A549 (cell line): ENCODE data around the gene SHE. TPM values are rescaled to one million over a fixed set of nuclear protein-coding genes. Genes with fewer than 3 reads are reported as not detected.

Experiments
- ATAC-seq, 2 experiments: fragments of 200-7000 bp in 1 of 2; fragments of >200 bp in 1 of 2; cut with Nextera tagmentation in 1 of 2; cut with Tn5 transposase in 1 of 2; 3 replicates each; pipeline versions ENCODE4 v1.8.0 to v1.9.1; 2018 to 2020; ENCODE audit warnings: mild to moderate bottlenecking in 1 of 2, moderate library complexity in 1 of 2
- CTCF ChIA-PET: fragments of 300-600 bp; sonication (Branson Sonifier 250); formaldehyde crosslinking; extraction: SDS; loops from one replicate; lab custom pipeline; 2021; ENCODE audit warnings: antibody characterized with exemption, inconsistent platforms; lab: Yijun Ruan, JAX
- POLR2A ChIA-PET: fragments of 350-600 bp; formaldehyde crosslinking; extraction: SDS; loops from one replicate; lab custom pipeline; 2021; ENCODE audit warnings: antibody characterized with exemption, inconsistent platforms; lab: Yijun Ruan, JAX
- DNase-seq, 2 experiments: peaks; one replicate each; pipeline versions ENCODE4 v3.0.0 to v3.0.0-alpha.2; 2011 to 2016; ENCODE audit warnings: low read depth in 1 of 2, low spot score in 1 of 2
- FAIRE-seq: peaks from 2 replicates; lab custom pipeline; 2011; peaks lifted over from hg19 to GRCh38; lab: Jason Lieb, UNC
- H3K27ac ChIP-seq, 2 experiments: fragments of >200 bp; sonication (Bioruptor Twin); formaldehyde crosslinking; 3 replicates each; pipeline ENCODE4 v1.5.1; 2016 to 2017
- H3K4me1 ChIP-seq: fragments of >200 bp; sonication (Bioruptor Twin); formaldehyde crosslinking; 3 replicates; pipeline ENCODE4 v1.6.1; 2016
- H3K4me2 ChIP-seq: fragments of >200 bp; sonication (Bioruptor Twin); formaldehyde crosslinking; 3 replicates; pipeline ENCODE4 v1.6.1; 2016
- H3K4me3 ChIP-seq: fragments of >200 bp; sonication (Bioruptor Twin); formaldehyde crosslinking; 3 replicates; pipeline ENCODE4 v1.5.1; 2016
- H3K9me3 ChIP-seq: fragments of >200 bp; sonication (Bioruptor Twin); formaldehyde crosslinking; 3 replicates; pipeline ENCODE4 v1.6.1; 2016
- CBX2 ChIP-seq: fragments of 200-600 bp; sonication (generic); IDR thresholded peaks from 2 replicates; pipeline ENCODE4 v1.6.1; 2016; ENCODE audit warnings: low read depth, mild to moderate bottlenecking, borderline replicate concordance
- CBX8 ChIP-seq: fragments of 200-600 bp; sonication (generic); IDR thresholded peaks from 2 replicates; pipeline ENCODE4 v1.6.1; 2016
- EP300 ChIP-seq, 2 experiments: fragments of >200 bp; sonication (Bioruptor Twin); formaldehyde crosslinking; IDR thresholded peaks; 2 replicates in 1 of 2; 3 replicates in 1 of 2; pipeline ENCODE4 v1.6.1; 2016 to 2017
- GATA3 ChIP-seq: IDR thresholded peaks from 2 replicates; pipeline ENCODE4 v1.6.1; 2012; ENCODE audit warnings: borderline replicate concordance
- HOXA7 ChIP-seq: fragments of 250-450 bp; sonication (Bioruptor Pico); IDR thresholded peaks from 2 replicates; pipeline ENCODE4 v1.5.0; 2020; ENCODE audit warnings: mild to moderate bottlenecking, moderate library complexity
- HOXB13 ChIP-seq: fragments of 250-450 bp; sonication (Bioruptor Pico); IDR thresholded peaks from 2 replicates; pipeline ENCODE4 v1.5.0; 2020; ENCODE audit warnings: low read depth, mild to moderate bottlenecking, moderate library complexity
- HOXB5 ChIP-seq: fragments of 250-450 bp; sonication (Bioruptor Pico); IDR thresholded peaks from 2 replicates; pipeline ENCODE4 v1.5.0; 2020; ENCODE audit warnings: mild to moderate bottlenecking, moderate library complexity
- KDM1A ChIP-seq: fragments of 200-600 bp; sonication (generic); IDR thresholded peaks from 2 replicates; pipeline ENCODE4 v1.6.1; 2016; ENCODE audit warnings: low read depth, mild to moderate bottlenecking
- KDM5A ChIP-seq: fragments of 200-600 bp; sonication (generic); IDR thresholded peaks from 2 replicates; pipeline ENCODE4 v1.6.1; 2016; ENCODE audit warnings: antibody characterized with exemption, mild to moderate bottlenecking
- MAFK ChIP-seq: fragments of 450-650 bp; IDR thresholded peaks from 2 replicates; pipeline ENCODE4 v1.6.1; 2014; ENCODE audit not compliant: partially characterized antibody
- NPAS2 ChIP-seq: fragments of 250-450 bp; sonication (Bioruptor Pico); IDR thresholded peaks from 2 replicates; pipeline ENCODE4 v1.8.0; 2022; ENCODE audit warnings: mild to moderate bottlenecking, moderate library complexity, borderline replicate concordance
- PHF8 ChIP-seq: fragments of 200-600 bp; sonication (generic); IDR thresholded peaks from 2 replicates; pipeline ENCODE4 v1.6.1; 2016; ENCODE audit warnings: low read depth, mild to moderate bottlenecking, antibody characterized with exemption, moderate library complexity, borderline replicate concordance
- POLR2AphosphoS2 ChIP-seq: conservative IDR thresholded peaks from 2 replicates; pipeline ENCODE4 v1.6.1; 2012; ENCODE audit warnings: low read length, improper control_type of control experiment, inconsistent platforms
- RAD21 ChIP-seq, 2 experiments: fragments of >200 bp in 1 of 2; sonication (Bioruptor Twin) in 1 of 2; formaldehyde crosslinking in 1 of 2; IDR thresholded peaks in 1 of 2; conservative IDR thresholded peaks in 1 of 2; 2 replicates in 1 of 2; 3 replicates in 1 of 2; pipeline ENCODE4 v1.6.1; 2012 to 2018; ENCODE audit warnings: inconsistent platforms in 1 of 2
- RCOR1 ChIP-seq: fragments of 150-350 bp; IDR thresholded peaks from 2 replicates; pipeline ENCODE4 v1.6.1; 2014; ENCODE audit warnings: antibody characterized with exemption, low read length, low read depth
- RNF2 ChIP-seq: fragments of 200-600 bp; sonication (generic); IDR thresholded peaks from 2 replicates; pipeline ENCODE4 v1.6.1; 2016; ENCODE audit warnings: low read depth, mild to moderate bottlenecking, antibody characterized with exemption, moderate library complexity, borderline replicate concordance
- SMC3 ChIP-seq: fragments of >200 bp; sonication (Bioruptor Twin); formaldehyde crosslinking; IDR thresholded peaks from 3 replicates; pipeline ENCODE4 v1.6.1; 2018; ENCODE audit warnings: inconsistent platforms
- ZFP36 ChIP-seq: fragments of 450-650 bp; IDR thresholded peaks from 2 replicates; pipeline ENCODE4 v1.6.1; 2014; ENCODE audit warnings: borderline replicate concordance; ENCODE audit not compliant: partially characterized antibody
- ZNF302 ChIP-seq: fragments of 250-450 bp; sonication (Bioruptor Pico); IDR thresholded peaks from 2 replicates; pipeline ENCODE4 v1.9.0; 2021; ENCODE audit warnings: inconsistent platforms, mild to moderate bottlenecking, moderate library complexity
- WGBS: methylation state at CpG from one replicate; pipeline ENCODE4 v1.1.6; 2017; ENCODE audit errors: missing lambda C conversion rate; 5-methylcytosine and 5-hydroxymethylcytosine counted together
- polyA plus RNA-seq, 4 experiments: library from polyadenylated mRNA; depleted of rRNA in 3 of 4; stranded (reverse); fragments of >200 nt; fragmentation: RNase III in 1 of 4; extraction: RNeasy Plus Mini Kit Qiagen cat#74134 plus additional on column Dnase treatment in 1 of 4; gene quantifications; 2 replicates in 3 of 4; 3 replicates in 1 of 4; pipeline ENCODE4 v1.2.3, GENCODE V29; 2011 to 2017
- TF ChIP-seq, protein P1 (sequence below): IDR thresholded peaks from 2 replicates; pipeline ENCODE4 v1.6.1; 2012
- TF ChIP-seq, protein P2 (sequence below): fragments of >200 bp; sonication (Bioruptor Twin); formaldehyde crosslinking; IDR thresholded peaks from 3 replicates; pipeline ENCODE4 v1.5.1; 2016
- TF ChIP-seq, protein P3 (sequence below): fragments of 200-600 bp; sonication (generic); IDR thresholded peaks from 2 replicates; pipeline ENCODE4 v1.6.1; 2016; ENCODE audit warnings: antibody characterized with exemption, mild to moderate bottlenecking, moderate library complexity

The SHE gene
- polyA plus RNA-seq, 2 of the 4 experiments (the other 2 are of a cell fraction): 0.03 TPM; not detected in 1

- ChIA-PET POLR2A (interaction anchor here (1.2 kb wide), 2 partner anchors 66 to 556 kb away, joined by 3 read pairs; no protein-coding TSS in a partner anchor), CTCF (interaction anchor here (0.6 to 7.1 kb wide), 60 partner anchors 9 to 578 kb away, joined by 3 to 79 read pairs (median 4); partner anchors contain the start of genes ATP8B2, CHRNB2, CREB3L4 and UBE2Q1)
- peaks cover 21% of the 10 kb centered on the region for H3K4me1 ChIP-seq
- H3K9me3 ChIP-seq: no peaks in the 10 kb centered on the region
- no peak overlapping the region for H3K27ac ChIP-seq
- ATAC-seq: peak; percentile 91 to 95
- no peak overlapping the region for H3K4me2 ChIP-seq
- H3K4me3 ChIP-seq: no peak overlapping the region
- 46% methylated on average over 13 of the region's 13 CpGs for WGBS
- DNase-seq: peak; percentile 81 to 90
- TF ChIP-seq, protein P1, sequence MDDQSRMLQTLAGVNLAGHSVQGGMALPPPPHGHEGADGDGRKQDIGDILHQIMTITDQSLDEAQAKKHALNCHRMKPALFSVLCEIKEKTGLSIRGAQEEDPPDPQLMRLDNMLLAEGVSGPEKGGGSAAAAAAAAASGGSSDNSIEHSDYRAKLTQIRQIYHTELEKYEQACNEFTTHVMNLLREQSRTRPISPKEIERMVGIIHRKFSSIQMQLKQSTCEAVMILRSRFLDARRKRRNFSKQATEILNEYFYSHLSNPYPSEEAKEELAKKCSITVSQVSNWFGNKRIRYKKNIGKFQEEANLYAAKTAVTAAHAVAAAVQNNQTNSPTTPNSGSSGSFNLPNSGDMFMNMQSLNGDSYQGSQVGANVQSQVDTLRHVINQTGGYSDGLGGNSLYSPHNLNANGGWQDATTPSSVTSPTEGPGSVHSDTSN: no peak
- TF ChIP-seq RAD21 (conservative IDR thresholded peaks at IDR 0.05 in 1 of 2, IDR thresholded peaks at IDR 0.05 in 1 of 2) (peak; percentile 85 to 88), KDM5A (no peak), PHF8 (no peak), POLR2AphosphoS2 (no peak), MAFK (no peak), ZNF302 (CRISPR knock-in tag) (no peak), SMC3 (peak; percentile 72)
- TF ChIP-seq, protein P2, sequence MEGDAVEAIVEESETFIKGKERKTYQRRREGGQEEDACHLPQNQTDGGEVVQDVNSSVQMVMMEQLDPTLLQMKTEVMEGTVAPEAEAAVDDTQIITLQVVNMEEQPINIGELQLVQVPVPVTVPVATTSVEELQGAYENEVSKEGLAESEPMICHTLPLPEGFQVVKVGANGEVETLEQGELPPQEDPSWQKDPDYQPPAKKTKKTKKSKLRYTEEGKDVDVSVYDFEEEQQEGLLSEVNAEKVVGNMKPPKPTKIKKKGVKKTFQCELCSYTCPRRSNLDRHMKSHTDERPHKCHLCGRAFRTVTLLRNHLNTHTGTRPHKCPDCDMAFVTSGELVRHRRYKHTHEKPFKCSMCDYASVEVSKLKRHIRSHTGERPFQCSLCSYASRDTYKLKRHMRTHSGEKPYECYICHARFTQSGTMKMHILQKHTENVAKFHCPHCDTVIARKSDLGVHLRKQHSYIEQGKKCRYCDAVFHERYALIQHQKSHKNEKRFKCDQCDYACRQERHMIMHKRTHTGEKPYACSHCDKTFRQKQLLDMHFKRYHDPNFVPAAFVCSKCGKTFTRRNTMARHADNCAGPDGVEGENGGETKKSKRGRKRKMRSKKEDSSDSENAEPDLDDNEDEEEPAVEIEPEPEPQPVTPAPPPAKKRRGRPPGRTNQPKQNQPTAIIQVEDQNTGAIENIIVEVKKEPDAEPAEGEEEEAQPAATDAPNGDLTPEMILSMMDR: peak; percentile 79
- no peak for FAIRE-seq
Measured at GRCh38 chr1:154546264-154547063, 44.3 kb upstream of the SHE start.

GRCh38 chr1:154541231-154541630, 39.0 kb upstream of the SHE start:
- Histone ChIP-seq H3K27ac (no peak overlapping the region), H3K4me2 (no peak overlapping the region), H3K4me1 (no peaks in the 10 kb centered on the region), H3K4me3 (no peak overlapping the region), H3K9me3 (no peaks in the 10 kb centered on the region)
- DNase-seq (no peak), ATAC-seq (0 out of 6 replicates have a peak, but pooled peaks of 1 of the 2 experiments have one; percentile 4), FAIRE-seq (no peak)
- ChIA-PET POLR2A (no interaction called here), CTCF (interaction anchor here (1.0 to 4.8 kb wide), 2 partner anchors 58 to 61 kb away, joined by 3 to 29 read pairs; no protein-coding TSS in a partner anchor)
- WGBS: 44% methylated on average over 6 of the region's 6 CpGs
- TF ChIP-seq HOXB5 (CRISPR knock-in tag): no peak
- no peak for TF ChIP-seq KDM5A
- no peak for TF ChIP-seq RCOR1
- TF ChIP-seq ZNF302 (CRISPR knock-in tag): no peak
- no peak for TF ChIP-seq CBX8
- no peak for TF ChIP-seq RNF2
- no peak for TF ChIP-seq HOXB13 (CRISPR knock-in tag)
- no peak for TF ChIP-seq KDM1A
- TF ChIP-seq NPAS2: no peak
- TF ChIP-seq EP300 (IDR thresholded peaks at IDR 0.05): no peak
- TF ChIP-seq ZFP36: no peak
- no peak for TF ChIP-seq HOXA7 (CRISPR knock-in tag)
- no peak for TF ChIP-seq GATA3
- no peak for TF ChIP-seq CBX2
- TF ChIP-seq, protein P3, sequence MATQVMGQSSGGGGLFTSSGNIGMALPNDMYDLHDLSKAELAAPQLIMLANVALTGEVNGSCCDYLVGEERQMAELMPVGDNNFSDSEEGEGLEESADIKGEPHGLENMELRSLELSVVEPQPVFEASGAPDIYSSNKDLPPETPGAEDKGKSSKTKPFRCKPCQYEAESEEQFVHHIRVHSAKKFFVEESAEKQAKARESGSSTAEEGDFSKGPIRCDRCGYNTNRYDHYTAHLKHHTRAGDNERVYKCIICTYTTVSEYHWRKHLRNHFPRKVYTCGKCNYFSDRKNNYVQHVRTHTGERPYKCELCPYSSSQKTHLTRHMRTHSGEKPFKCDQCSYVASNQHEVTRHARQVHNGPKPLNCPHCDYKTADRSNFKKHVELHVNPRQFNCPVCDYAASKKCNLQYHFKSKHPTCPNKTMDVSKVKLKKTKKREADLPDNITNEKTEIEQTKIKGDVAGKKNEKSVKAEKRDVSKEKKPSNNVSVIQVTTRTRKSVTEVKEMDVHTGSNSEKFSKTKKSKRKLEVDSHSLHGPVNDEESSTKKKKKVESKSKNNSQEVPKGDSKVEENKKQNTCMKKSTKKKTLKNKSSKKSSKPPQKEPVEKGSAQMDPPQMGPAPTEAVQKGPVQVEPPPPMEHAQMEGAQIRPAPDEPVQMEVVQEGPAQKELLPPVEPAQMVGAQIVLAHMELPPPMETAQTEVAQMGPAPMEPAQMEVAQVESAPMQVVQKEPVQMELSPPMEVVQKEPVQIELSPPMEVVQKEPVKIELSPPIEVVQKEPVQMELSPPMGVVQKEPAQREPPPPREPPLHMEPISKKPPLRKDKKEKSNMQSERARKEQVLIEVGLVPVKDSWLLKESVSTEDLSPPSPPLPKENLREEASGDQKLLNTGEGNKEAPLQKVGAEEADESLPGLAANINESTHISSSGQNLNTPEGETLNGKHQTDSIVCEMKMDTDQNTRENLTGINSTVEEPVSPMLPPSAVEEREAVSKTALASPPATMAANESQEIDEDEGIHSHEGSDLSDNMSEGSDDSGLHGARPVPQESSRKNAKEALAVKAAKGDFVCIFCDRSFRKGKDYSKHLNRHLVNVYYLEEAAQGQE: no peak
